Ishikawa (cell line): Measurements from ENCODE around the gene TLE5.

Experiments
- CEBPB ChIP-seq: IDR thresholded peaks from 2 replicates; pipeline ENCODE4 v1.6.1; 2012
- CREB1 ChIP-seq: IDR thresholded peaks from 2 replicates; pipeline ENCODE4 v1.6.1; 2012; ENCODE audit warnings: low read depth
- EGR1 ChIP-seq: IDR thresholded peaks from 2 replicates; pipeline ENCODE4 v1.6.1; 2012
- EP300 ChIP-seq: IDR thresholded peaks from 2 replicates; pipeline ENCODE4 v1.6.1; 2012; ENCODE audit warnings: borderline replicate concordance
- FOXM1 ChIP-seq: IDR thresholded peaks from 2 replicates; pipeline ENCODE4 v1.6.1; 2012; ENCODE audit warnings: low read depth, borderline replicate concordance
- MAX ChIP-seq: IDR thresholded peaks from 2 replicates; pipeline ENCODE4 v1.6.1; 2012
- NFIC ChIP-seq: IDR thresholded peaks from 2 replicates; pipeline ENCODE4 v1.6.1; 2012
- RAD21 ChIP-seq: IDR thresholded peaks from 2 replicates; pipeline ENCODE4 v1.6.1; 2012; ENCODE audit warnings: low read depth
- REST ChIP-seq: IDR thresholded peaks from 2 replicates; pipeline ENCODE4 v1.6.1; 2012; ENCODE audit warnings: low read depth, mild to moderate bottlenecking
- TAF1 ChIP-seq: IDR thresholded peaks from 2 replicates; pipeline ENCODE4 v1.6.1; 2012; ENCODE audit warnings: low read depth, mild to moderate bottlenecking
- TCF12 ChIP-seq: IDR thresholded peaks from 2 replicates; pipeline ENCODE4 v1.6.1; 2012; ENCODE audit warnings: low read depth
- TEAD4 ChIP-seq: IDR thresholded peaks from 2 replicates; pipeline ENCODE4 v1.6.1; 2012
- USF1 ChIP-seq: IDR thresholded peaks from 2 replicates; pipeline ENCODE4 v1.6.1; 2012
- YY1 ChIP-seq: IDR thresholded peaks from 2 replicates; pipeline ENCODE4 v1.6.1; 2012; ENCODE audit warnings: low read depth
- ZBTB7A ChIP-seq: IDR thresholded peaks from 2 replicates; pipeline ENCODE4 v1.6.1; 2012; ENCODE audit warnings: low read depth

TLE5 gene

GRCh38 chr19:3042621-3043267 lies 19.6 kb downstream of the TLE5 start:
- no peak for TF ChIP-seq YY1
- no peak for TF ChIP-seq TAF1
- TF ChIP-seq CEBPB, result no peak
- TF ChIP-seq EP300, result no peak
- TF ChIP-seq FOXM1, result no peak
- no peak for TF ChIP-seq REST
- no peak for TF ChIP-seq ZBTB7A
- TF ChIP-seq TCF12, result no peak
- TF ChIP-seq RAD21, result no peak
- TF ChIP-seq EGR1, result no peak
- no peak for TF ChIP-seq CREB1
- no peak for TF ChIP-seq NFIC

- TF ChIP-seq CREB1 (no peak), NFIC (no peak), ZBTB7A (peak; percentile 34; the same call in 1 of the 2 replicates), EGR1 (no peak), USF1 (no peak), RAD21 (no peak), FOXM1 (no peak)
Observed at GRCh38 chr19:3041761-3042620, 20.3 kb downstream of the TLE5 start.

GRCh38 chr19:3041327-3041726 lies 21.0 kb downstream of the TLE5 start:
- no peak for TF ChIP-seq EP300
- TF ChIP-seq CREB1, result no peak
- TF ChIP-seq NFIC, result no peak

- no peak for TF ChIP-seq ZBTB7A
- no peak for TF ChIP-seq TCF12
- no peak for TF ChIP-seq CREB1
- no peak for TF ChIP-seq CEBPB
- no peak for TF ChIP-seq REST
- TF ChIP-seq FOXM1, result no peak
- no peak for TF ChIP-seq EGR1
- no peak for TF ChIP-seq RAD21
- no peak for TF ChIP-seq EP300
- TF ChIP-seq TEAD4, result no peak
- no peak for TF ChIP-seq MAX
- TF ChIP-seq TAF1, result no peak
- TF ChIP-seq YY1, result no peak
- TF ChIP-seq USF1, result no peak
- TF ChIP-seq NFIC, result no peak
Observed at GRCh38 chr19:3039641-3040077, 22.6 kb downstream of the TLE5 start.

GRCh38 chr19:3039125-3039524 lies 23.2 kb downstream of the TLE5 start:
- TF ChIP-seq EGR1 (no peak), MAX (no peak), ZBTB7A (no peak), FOXM1 (no peak), TCF12 (no peak), REST (no peak)
